Endothelial cell of umbilical vein (primary cell): ENCODE results near the gene MAN1A1. TPM values are rescaled to one million over a fixed set of nuclear protein-coding genes. Genes with fewer than 3 reads are reported as not detected.

ENCODE experiments used
- BruUV-seq: library from RNA; stranded (reverse); fragments of 400-500 nt; replicated peaks from 2 replicates; lab custom pipeline; 2021; lab: Mats Ljungman, UMichigan
- CTCF ChIA-PET: fragments of 300-600, 350-600 bp; sonication (Branson Sonifier 250); formaldehyde crosslinking; loops from one replicate; lab custom pipeline; 2021; ENCODE audit warnings: antibody characterized with exemption, inconsistent platforms; lab: Charles Lee
- POLR2A ChIA-PET: fragments of 300-600, 350-600 bp; sonication (Branson Sonifier 250); formaldehyde crosslinking; loops from one replicate; lab custom pipeline; 2021; ENCODE audit warnings: antibody characterized with exemption, inconsistent platforms; lab: Charles Lee
- DNase-seq: peaks from one replicate; pipeline ENCODE4 v3.0.0-alpha.2; 2011; ENCODE audit warnings: low read depth, low spot score
- FAIRE-seq: peaks from 2 replicates; lab custom pipeline; 2011; peaks lifted over from hg19 to GRCh38; lab: Jason Lieb, UNC
- H2AFZ ChIP-seq: 2 replicates; pipeline ENCODE4 v1.6.0; 2012; ENCODE audit warnings: low read depth, low read length, control low read depth, inconsistent platforms
- H3K27ac ChIP-seq: 2 replicates; pipeline ENCODE4 v1.5.1; 2011; ENCODE audit warnings: low read depth, mild to moderate bottlenecking, control low read depth, low read length, moderate library complexity; ENCODE audit not compliant: insufficient read depth
- H3K27me3 ChIP-seq, 2 experiments: 2 replicates each; pipeline versions ENCODE4 v1.6.0 to v1.6.1; 2011; ENCODE audit warnings: low read length in 2 of 2, mixed read lengths in 1 of 2; ENCODE audit not compliant: control insufficient read depth in 2 of 2, insufficient read depth in 2 of 2
- H3K36me3 ChIP-seq, 2 experiments: 2 replicates in 1 of 2; 3 replicates in 1 of 2; pipeline ENCODE4 v1.5.1; 2011; ENCODE audit warnings: low read length in 2 of 2, mild to moderate bottlenecking in 1 of 2, moderate library complexity in 1 of 2; ENCODE audit not compliant: control insufficient read depth in 2 of 2, insufficient read depth in 2 of 2; ENCODE audit errors: extremely low read depth in 1 of 2
- H3K4me1 ChIP-seq: 3 replicates; pipeline ENCODE4 v1.5.1; 2011; ENCODE audit warnings: mild to moderate bottlenecking, low read length; ENCODE audit not compliant: control insufficient read depth, insufficient read depth; ENCODE audit errors: extremely low read depth
- H3K4me2 ChIP-seq: 2 replicates; pipeline ENCODE4 v1.6.1; 2011; ENCODE audit warnings: low read length, control low read depth, mixed read lengths; ENCODE audit not compliant: insufficient read depth
- H3K4me3 ChIP-seq, 3 experiments: fragments of 200-600 bp in 1 of 3; sonication (generic), shearing (Covaris generic) in 1 of 3; replicated peaks in 1 of 3; 2 replicates each; pipeline ENCODE4 v1.5.1; 2011 to 2016; ENCODE audit warnings: control low read depth in 3 of 3, low read length in 3 of 3, mild to moderate bottlenecking in 2 of 3, inconsistent platforms in 1 of 3, low read depth in 1 of 3, moderate library complexity in 1 of 3; ENCODE audit not compliant: insufficient read depth in 1 of 3
- H3K79me2 ChIP-seq: 2 replicates; pipeline ENCODE4 v1.6.0; 2012; ENCODE audit warnings: low read length, inconsistent platforms; ENCODE audit not compliant: control insufficient read depth, insufficient read depth
- H3K9ac ChIP-seq: replicated peaks from 2 replicates; pipeline ENCODE3; 2011; ENCODE audit warnings: low read length, control low read depth; ENCODE audit not compliant: insufficient read depth; ENCODE audit errors: extremely low read depth
- H3K9me1 ChIP-seq: replicated peaks from 3 replicates; pipeline ENCODE4 v1.6.0; 2011; ENCODE audit warnings: mild to moderate bottlenecking, low read length; ENCODE audit not compliant: control insufficient read depth, insufficient read depth; ENCODE audit errors: extremely low read depth
- H3K9me3 ChIP-seq: replicated peaks from 2 replicates; pipeline ENCODE4 v1.5.1; 2012; ENCODE audit warnings: low read length, inconsistent platforms; ENCODE audit not compliant: control insufficient read depth, insufficient read depth
- H4K20me1 ChIP-seq: replicated peaks from 2 replicates; pipeline ENCODE3; 2011; ENCODE audit warnings: mild to moderate bottlenecking, low read length; ENCODE audit not compliant: control insufficient read depth, insufficient read depth; ENCODE audit errors: extremely low read depth
- CTCF ChIP-seq, 2 donors: IDR thresholded peaks; 1 replicate in 1 of 2; 2 replicates in 1 of 2; pipeline ENCODE4 v1.5.1; 2011; ENCODE audit warnings: low read length in 2 of 2, mild to moderate bottlenecking in 2 of 2, moderate library complexity in 2 of 2, control low read depth in 1 of 2, inconsistent platforms in 1 of 2, low read depth in 1 of 2; ENCODE audit not compliant: insufficient read depth in 1 of 2; ENCODE audit errors: extremely low read depth in 1 of 2
- FOS ChIP-seq: IDR thresholded peaks from 2 replicates; pipeline ENCODE4 v1.6.1; 2011; ENCODE audit warnings: mild to moderate bottlenecking, low read length, moderate library complexity, borderline replicate concordance; ENCODE audit not compliant: insufficient read depth
- GATA2 ChIP-seq: IDR thresholded peaks from 2 replicates; pipeline ENCODE4 v1.7.0; 2011; ENCODE audit warnings: low read depth, mild to moderate bottlenecking, moderate library complexity, mixed read lengths, low read length; ENCODE audit not compliant: insufficient read length, insufficient read depth
- JUN ChIP-seq: IDR thresholded peaks from 2 replicates; pipeline ENCODE4 v1.6.1; 2011; ENCODE audit warnings: borderline replicate concordance, low read depth; ENCODE audit not compliant: insufficient read length, insufficient read depth
- POLR2A ChIP-seq: IDR thresholded peaks from 2 replicates; pipeline ENCODE4 v1.6.1; 2012; ENCODE audit warnings: low read depth, mild to moderate bottlenecking, control low read depth, low read length
- dilution Hi-C: fragments of 300-500 bp; cut with MboI; formaldehyde crosslinking; loops from one replicate; pipeline ENCODE4 v1.15.0; 2019; ENCODE audit warnings: low sequenced_read_pairs; ENCODE audit not compliant: extremely low pct_ligation_motif_present
- intact Hi-C: fragments of 100-400 bp; cut with micrococcal nuclease; formaldehyde crosslinking; loops from one replicate; pipeline ENCODE4 v1.10.0; 2022
- polyA plus RNA-seq, 4 experiments: library from polyadenylated mRNA; depleted of rRNA in 3 of 4; stranded (reverse) in 3 of 4; unstranded in 1 of 4; fragments of >200 nt; gene quantifications; 2 replicates each; pipeline versions ENCODE4 v1.2.1 to v1.2.3, GENCODE V29; 2011 to 2012; ENCODE audit warnings: missing spikeins in 1 of 4
- total RNA-seq: library from RNA; stranded (reverse); gene quantifications from 2 replicates; pipeline ENCODE4 v1.2.3, GENCODE V29; 2021
- TF ChIP-seq, protein P1 (sequence below): IDR thresholded peaks from 2 replicates; pipeline ENCODE4 v1.6.1; 2011; ENCODE audit not compliant: insufficient read depth, insufficient read length

MAN1A1 gene
- total and polyA plus RNA-seq, 2 donors (not counting 3 experiments of a cell fraction or from before 2014, with no cell fraction given) = 3.3 to 12.9 TPM

DNA sequence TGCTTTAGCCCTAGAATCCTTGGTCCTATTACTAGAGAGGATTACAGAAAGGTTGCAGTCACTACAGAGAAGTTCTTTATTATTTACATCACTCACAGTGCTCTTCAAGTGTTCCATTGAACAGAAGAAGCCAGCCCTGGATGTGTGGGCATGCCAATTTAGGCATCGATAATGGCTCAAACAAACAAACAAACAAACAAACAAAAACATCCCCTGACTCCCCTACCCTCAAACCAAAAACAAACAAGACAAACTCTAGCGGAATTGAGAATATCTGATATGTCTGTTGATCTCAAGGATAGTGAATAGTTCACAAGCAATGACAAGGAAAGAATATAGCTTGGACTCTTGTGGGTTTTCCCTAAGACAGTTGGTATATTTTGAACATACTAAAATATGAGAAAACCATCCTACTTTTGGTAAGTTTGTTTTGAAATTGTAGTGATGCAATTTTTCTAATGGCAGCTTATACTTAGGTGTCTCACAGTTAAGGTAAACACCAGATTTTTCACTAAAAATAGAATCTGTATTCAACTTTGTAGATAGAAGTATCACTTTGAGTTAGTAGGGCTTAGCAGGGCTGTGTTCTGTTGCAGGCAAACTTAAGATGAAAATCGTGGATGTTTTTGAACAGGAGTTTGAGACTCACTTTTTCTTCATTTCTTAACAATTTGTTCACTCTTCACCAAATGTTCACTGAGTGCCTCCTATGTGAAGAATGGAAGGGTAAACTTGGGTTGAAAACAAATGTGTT lies 178.3 kb downstream of the MAN1A1 start:
- Histone ChIP-seq H3K4me3 (no peak overlapping the region), H3K9me3 (no peaks in the 10 kb centered on the region), H3K27ac (no peak overlapping the region), H2AFZ (no peak overlapping the region), H3K4me2 (no peak overlapping the region), H3K9ac (no peak overlapping the region), H4K20me1 (no peaks in the 10 kb centered on the region), H3K9me1 (no peaks in the 10 kb centered on the region), H3K36me3 (no peaks in the 10 kb centered on the region), H3K27me3 (peaks cover 0 to 2% of the 10 kb centered on the region in 2 experiments), H3K79me2 (no peaks in the 10 kb centered on the region), H3K4me1 (no peaks in the 10 kb centered on the region)
- no peak for FAIRE-seq
- ChIA-PET CTCF (interaction anchor here (0.8 kb wide), 1 partner anchor 8 kb away, joined by 4 read pairs; no protein-coding TSS in a partner anchor), POLR2A (no interaction called here)
- no TSS peak for BruUV-seq
- DNase-seq = no peak
- dilution Hi-C loops = no loop called here
- intact Hi-C loops = no loop called here
- TF ChIP-seq CTCF (IDR thresholded peaks at IDR 0.05; ENCODE audit: extremely low read depth in 1 of 2, insufficient read depth in 1 of 2, low read depth in 1 of 2, low read length in 2 of 2) = no peak
- no peak for TF ChIP-seq FOS
- no peak for TF ChIP-seq JUN
- TF ChIP-seq GATA2 = no peak
- TF ChIP-seq, protein P1, sequence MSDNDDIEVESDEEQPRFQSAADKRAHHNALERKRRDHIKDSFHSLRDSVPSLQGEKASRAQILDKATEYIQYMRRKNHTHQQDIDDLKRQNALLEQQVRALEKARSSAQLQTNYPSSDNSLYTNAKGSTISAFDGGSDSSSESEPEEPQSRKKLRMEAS = no peak
- TF ChIP-seq POLR2A = no peak
